GM12892 (cell line): ENCODE data around the gene PRKCZ.
"Not testable (repeated sequence)": the region's sequence is repeated elsewhere in the genome, so short reads cannot be mapped to it uniquely, and the experiment has no call there.

Experiments
- DNase-seq: peaks from one replicate; pipeline ENCODE4 v3.0.0; 2011; ENCODE audit not compliant: insufficient read length
- FAIRE-seq: peaks from 2 replicates; lab custom pipeline; 2011; peaks lifted over from hg19 to GRCh38; lab: Jason Lieb, UNC
- POLR2A ChIP-seq: IDR thresholded peaks from 2 replicates; pipeline ENCODE4 v1.6.1; 2011; ENCODE audit warnings: low read depth, low read length, control low read depth
- POLR2AphosphoS5 ChIP-seq: IDR thresholded peaks from 2 replicates; pipeline ENCODE4 v1.6.1; 2011; ENCODE audit warnings: low read depth, low read length, control low read depth
- TAF1 ChIP-seq: IDR thresholded peaks from 2 replicates; pipeline ENCODE4 v1.6.1; 2011; ENCODE audit warnings: low read depth, mild to moderate bottlenecking, control low read depth, low read length, borderline replicate concordance

Gene PRKCZ

DNA sequence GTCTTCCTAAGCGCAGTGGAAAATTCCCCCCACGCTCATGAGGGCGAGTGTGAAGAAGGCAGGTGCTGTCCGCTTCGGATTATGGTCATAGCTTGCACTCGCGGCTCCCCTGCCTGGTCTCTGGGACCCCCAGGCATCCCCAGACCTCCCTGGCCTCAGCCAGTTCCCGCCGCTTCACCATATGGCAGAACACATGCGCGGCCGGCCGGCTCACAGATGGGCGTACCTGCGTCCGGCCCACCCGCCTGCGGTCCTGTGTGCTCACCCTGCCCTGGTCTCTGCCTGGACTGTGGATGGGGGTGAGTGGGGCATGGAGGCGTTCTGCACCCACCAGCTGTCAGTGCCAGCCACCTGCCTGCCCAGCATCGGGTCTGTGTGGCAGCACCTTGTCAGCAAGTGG lies 34.1 kb downstream of the PRKCZ start:
- DNase-seq = no peak
- no peak for FAIRE-seq
- TF ChIP-seq POLR2A (no peak), TAF1 (no peak)

DNA sequence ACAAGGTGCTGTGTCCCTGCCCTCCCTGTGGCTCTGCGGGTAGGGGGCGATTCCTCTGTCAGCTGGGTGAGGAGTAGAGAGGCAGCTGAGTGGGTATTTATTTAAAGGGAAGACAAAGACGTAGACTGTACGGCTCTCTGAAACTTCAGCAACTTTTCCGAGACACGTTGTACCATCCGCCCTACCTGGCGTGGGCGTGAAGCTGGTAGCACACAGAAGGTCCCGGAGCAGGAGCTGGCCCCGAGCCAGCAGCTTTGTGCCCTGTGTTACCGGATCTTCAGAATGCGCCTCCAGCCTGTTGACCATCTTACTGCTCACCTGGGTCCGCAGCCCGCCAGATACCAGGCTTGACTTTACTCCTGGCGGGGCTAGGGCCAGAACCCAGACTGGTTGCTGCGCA lies 34.9 kb downstream of the PRKCZ start:
- FAIRE-seq = no peak
- DNase-seq = no peak

DNA sequence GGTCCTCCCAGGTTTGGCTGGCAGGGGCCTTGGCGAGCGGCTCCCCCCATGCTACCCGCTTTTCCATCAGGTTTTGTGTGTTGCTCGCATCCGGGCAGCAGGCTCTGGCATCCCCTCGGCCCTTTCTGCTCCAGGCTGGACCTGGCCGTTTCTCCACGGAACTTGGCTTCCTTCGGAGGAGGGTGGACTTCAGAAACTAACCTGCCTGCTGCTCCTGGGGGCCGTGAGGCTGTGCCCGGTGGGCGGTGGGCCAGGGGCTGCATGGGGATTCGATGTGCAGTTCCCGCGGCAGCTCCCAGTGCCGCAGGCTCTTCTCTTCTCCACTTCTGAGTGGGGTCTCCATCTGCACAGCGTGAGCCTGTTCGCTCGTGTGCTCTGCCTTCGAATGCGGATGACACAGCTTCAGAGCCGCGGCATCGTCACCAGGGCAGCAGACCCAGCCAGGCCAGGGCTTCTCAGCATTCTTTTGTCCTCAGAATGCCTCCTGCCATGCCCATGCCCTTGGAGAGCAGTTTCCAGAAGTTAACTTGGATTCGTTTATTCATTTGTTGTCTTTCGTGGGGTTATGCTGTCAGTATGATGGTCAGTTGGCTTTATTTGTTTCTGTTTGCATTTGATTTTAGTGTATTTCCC lies 36.4 kb downstream of the PRKCZ start:
- TF ChIP-seq TAF1 (no peak), POLR2A (no peak), POLR2AphosphoS5 (no peak)
- FAIRE-seq = no peak
- no peak for DNase-seq

More for the DNA sequence above, 34.9 kb downstream of the PRKCZ start:
- TF ChIP-seq POLR2A = no peak
- TF ChIP-seq TAF1 = no peak
- TF ChIP-seq POLR2AphosphoS5 = no peak

DNA sequence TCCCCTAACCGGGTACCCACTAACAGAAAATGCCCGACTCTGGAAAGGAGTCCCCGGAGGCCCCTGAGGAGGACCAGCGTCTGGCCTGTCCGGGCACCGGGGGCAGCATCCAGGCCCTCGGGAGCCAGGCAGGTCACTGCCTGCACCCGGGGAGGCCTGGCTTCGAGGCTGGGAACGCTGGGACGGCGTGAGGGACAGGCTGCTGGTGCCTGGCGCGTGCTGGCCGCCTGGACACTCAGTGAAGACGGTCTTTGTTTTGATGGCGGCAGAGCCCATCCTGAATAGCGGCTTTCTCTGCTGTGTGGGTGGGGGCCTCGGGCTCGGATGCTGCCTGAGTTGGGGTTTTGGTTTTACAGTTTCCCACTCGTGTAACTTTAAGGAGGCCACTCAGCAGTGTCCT lies 37.6 kb downstream of the PRKCZ start:
- DNase-seq (no peak), FAIRE-seq (no peak)
- TF ChIP-seq TAF1 = no peak
- TF ChIP-seq POLR2A = no peak
- TF ChIP-seq POLR2AphosphoS5 = no peak

DNA sequence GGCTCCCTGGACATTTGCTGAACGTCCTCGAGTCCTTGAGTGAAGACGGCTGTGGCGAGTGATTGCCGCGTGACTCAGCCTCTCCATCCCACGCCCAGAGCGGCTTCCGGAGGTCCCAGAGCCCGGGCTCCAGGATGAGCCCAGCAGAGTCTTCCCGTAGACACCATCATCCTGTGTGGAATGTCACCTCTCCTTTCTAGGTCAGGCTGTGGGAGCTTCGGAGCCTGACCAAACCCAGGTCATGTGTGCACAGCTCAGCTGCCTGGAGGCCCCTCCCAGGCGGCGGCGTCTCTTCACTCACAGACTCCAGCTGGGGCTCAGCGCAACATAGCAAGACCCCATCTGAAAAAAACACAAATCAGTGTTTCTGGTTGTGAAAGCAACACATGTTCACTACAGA lies 38.2 kb downstream of the PRKCZ start:
- TF ChIP-seq POLR2AphosphoS5 (no peak), TAF1 (no peak), POLR2A (no peak)
- DNase-seq = no peak
- FAIRE-seq = no peak

- TF ChIP-seq TAF1 (no peak), POLR2AphosphoS5 (no peak), POLR2A (no peak)
- FAIRE-seq (no peak), DNase-seq (no peak)
Observed at GRCh38 chr1:2089051-2089450, 38.8 kb downstream of the PRKCZ start.

DNA sequence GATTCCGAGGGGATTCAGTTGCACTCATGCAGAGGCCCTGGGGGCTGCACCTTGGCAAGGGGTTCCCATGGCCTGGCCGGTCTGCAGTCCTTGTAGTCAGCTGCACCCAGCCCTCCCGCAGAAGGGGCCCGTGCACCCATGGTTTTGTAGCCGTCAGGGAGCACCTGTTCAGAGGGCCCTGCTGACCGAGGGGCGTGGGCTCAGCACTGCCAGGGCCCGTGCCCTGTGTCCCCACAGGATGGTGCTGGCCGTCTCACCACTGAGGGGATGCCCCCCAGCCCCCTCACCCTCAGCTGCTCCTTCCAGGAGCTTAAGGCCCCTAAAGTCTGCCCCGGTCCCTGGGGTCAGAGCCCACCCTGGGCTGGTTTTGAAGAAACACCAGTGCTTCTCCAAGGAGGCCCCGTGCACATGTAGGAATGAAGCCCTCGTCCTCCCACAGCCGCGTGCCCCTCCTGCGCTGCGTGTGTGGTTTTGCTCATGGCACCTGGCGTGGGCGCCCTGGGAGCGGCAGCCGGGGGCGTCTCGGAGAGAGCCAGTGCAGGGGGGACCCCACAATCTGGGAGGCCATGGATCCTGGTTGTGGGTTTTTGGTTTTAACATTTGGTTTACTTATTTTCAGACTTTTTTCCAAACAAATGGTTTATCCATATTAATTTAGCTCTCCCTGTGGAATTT lies 40.1 kb downstream of the PRKCZ start:
- TF ChIP-seq POLR2A = no peak
- no peak for TF ChIP-seq TAF1
- no peak for TF ChIP-seq POLR2AphosphoS5
- no peak for DNase-seq
- FAIRE-seq = no peak

DNA sequence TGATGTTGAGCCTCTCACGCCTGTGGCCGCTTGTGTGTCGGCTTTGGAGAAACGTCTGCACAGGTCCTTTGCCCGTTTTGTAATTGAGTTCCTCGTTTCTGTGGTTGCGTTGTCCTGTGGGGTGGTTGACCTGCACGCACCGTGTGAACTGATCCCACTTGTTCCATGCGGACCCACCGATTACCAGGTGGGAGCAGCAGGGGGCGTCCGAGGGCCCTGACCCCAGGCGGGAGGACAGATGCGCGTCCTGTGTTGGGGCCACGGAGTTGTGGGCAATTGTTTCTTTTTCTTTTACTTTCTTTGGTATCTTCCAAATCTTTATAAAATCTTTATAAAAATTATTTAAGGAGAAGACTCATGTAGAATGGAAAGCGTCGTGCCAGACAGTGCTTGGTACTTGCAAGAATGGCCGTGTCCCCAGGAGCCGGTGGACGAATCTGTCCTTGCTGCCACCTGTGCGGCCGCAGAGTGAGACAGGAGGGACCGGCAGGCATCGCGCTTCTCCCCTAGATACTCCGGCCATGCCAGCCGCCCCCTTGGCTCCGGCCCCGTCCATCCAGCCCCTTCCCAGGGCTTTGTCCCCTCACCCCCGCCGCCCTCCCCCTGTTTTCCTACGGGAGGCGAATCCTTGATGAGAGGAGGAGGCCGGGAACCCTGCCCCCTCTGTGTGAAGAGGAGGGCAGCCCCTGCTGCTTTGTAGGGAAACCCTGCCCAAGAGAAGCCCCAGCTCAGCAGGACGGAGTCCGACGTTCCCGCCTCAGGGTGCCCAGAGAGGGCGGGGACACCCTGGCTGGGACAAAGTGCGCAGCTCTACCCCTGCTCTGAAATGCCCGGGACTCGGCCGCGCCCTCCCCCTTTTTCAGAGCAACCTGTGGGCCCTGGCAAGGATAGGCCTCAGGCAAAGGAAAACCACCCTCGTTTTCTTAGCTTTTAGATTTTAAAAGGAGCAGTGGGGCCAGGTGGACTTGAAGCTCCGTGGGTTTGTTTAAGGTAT lies 41.7 kb downstream of the PRKCZ start:
- no peak for TF ChIP-seq TAF1
- no peak for TF ChIP-seq POLR2A
- no peak for TF ChIP-seq POLR2AphosphoS5
- DNase-seq = no peak
- no peak for FAIRE-seq

GRCh38 chr1:2093055-2093454 lies 42.8 kb downstream of the PRKCZ start:
- TF ChIP-seq TAF1 (no peak), POLR2A (no peak), POLR2AphosphoS5 (no peak)
- DNase-seq (no peak), FAIRE-seq (no peak)

DNA sequence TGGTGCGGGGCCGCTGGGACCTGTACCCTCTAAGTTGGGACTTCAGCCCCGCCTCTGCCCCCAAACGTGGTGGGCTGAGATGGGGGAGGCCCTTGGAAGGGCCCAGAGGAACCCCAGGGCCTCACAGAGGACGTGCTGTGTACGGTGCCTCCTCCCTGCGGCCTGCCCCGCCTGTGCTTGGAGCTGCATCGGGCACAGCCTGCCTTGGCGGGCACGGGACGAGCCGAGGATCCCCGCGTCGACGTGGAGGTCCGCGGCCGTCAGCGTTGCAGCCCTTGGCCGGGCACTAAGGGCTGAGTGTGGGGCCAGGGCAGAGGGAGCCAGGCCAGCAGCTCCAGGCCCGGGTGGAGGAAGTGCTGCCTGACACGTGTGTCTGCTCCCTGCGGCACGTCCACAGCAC lies 43.4 kb downstream of the PRKCZ start:
- no peak for FAIRE-seq
- no peak for DNase-seq
- TF ChIP-seq POLR2A = no peak
- no peak for TF ChIP-seq POLR2AphosphoS5
- TF ChIP-seq TAF1 = no peak

- FAIRE-seq, DNase-seq: not testable (repeated sequence)
Observed at GRCh38 chr1:2094269-2095158, 44.3 kb downstream of the PRKCZ start.
